ENCODE data around the gene TMC3. TPM values are rescaled to one million over a fixed set of nuclear protein-coding genes. Genes with fewer than 3 reads are reported as not detected.
"Not testable (repeated sequence)": the region's sequence is repeated elsewhere in the genome, so short reads cannot be mapped to it uniquely, and the experiment has no call there.

TMC3 gene
- not detected in 2 replicates for total RNA-seq

- DNase-seq (ENCODE audit: low read depth in 2 of 2) = no peak
These were observed at the start of gene TMC3 for GRCh38 chr15:81373775-81374395. Gene TMC3, minus strand, starts transcription at chr15:81374213. Its CDS starts 136 bp downstream, at chr15:81374077.

GRCh38 chr15:81421461-81421860, 47.4 kb upstream of the TMC3 start:
- DNase-seq (ENCODE audit: low read depth in 2 of 2) = no peak

GRCh38 chr15:81419332-81419943, 45.4 kb upstream of the TMC3 start:
- DNase-seq (ENCODE audit: low read depth in 2 of 2) = no peak

- no peak for DNase-seq (ENCODE audit: low read depth in 2 of 2)
These were observed 44.9 kb upstream of the TMC3 start for GRCh38 chr15:81418891-81419290.

- no peak for DNase-seq (ENCODE audit: low read depth in 2 of 2)
These were observed 44.4 kb upstream of the TMC3 start for GRCh38 chr15:81418444-81418843.

GRCh38 chr15:81414274-81414968, 40.4 kb upstream of the TMC3 start:
- not testable (repeated sequence) for DNase-seq (ENCODE audit: low read depth in 2 of 2)

GRCh38 chr15:81413851-81414250, 39.8 kb upstream of the TMC3 start:
- no peak for DNase-seq (ENCODE audit: low read depth in 2 of 2)

GRCh38 chr15:81411969-81412633, 38.1 kb upstream of the TMC3 start:
- DNase-seq (ENCODE audit: low read depth in 2 of 2) = no peak

- DNase-seq (ENCODE audit: low read depth in 2 of 2) = no peak
These were observed 37.0 kb upstream of the TMC3 start for GRCh38 chr15:81411051-81411450.

- DNase-seq (ENCODE audit: low read depth in 2 of 2) = peak; percentile 72 to 75
These were observed 36.3 kb upstream of the TMC3 start for GRCh38 chr15:81410318-81410753.

- DNase-seq (ENCODE audit: low read depth in 2 of 2) = no peak
These were observed 33.7 kb upstream of the TMC3 start for GRCh38 chr15:81407718-81408117.

GRCh38 chr15:81407176-81407575, 33.2 kb upstream of the TMC3 start:
- no peak for DNase-seq (ENCODE audit: low read depth in 2 of 2)

- peak; percentile 62 to 76 for DNase-seq (ENCODE audit: low read depth in 2 of 2)
These were observed 26.7 kb upstream of the TMC3 start for GRCh38 chr15:81400640-81401236.

- DNase-seq (ENCODE audit: low read depth in 2 of 2) = no peak
These were observed 25.0 kb upstream of the TMC3 start for GRCh38 chr15:81398910-81399551.

- DNase-seq (ENCODE audit: low read depth in 2 of 2) = no peak
These were observed 24.4 kb upstream of the TMC3 start for GRCh38 chr15:81398456-81398855.

- no peak for DNase-seq (ENCODE audit: low read depth in 2 of 2)
These were observed 20.6 kb upstream of the TMC3 start for GRCh38 chr15:81394603-81395002.

GRCh38 chr15:81391657-81392056, 17.6 kb upstream of the TMC3 start:
- DNase-seq (ENCODE audit: low read depth in 2 of 2) = no peak

- DNase-seq (ENCODE audit: low read depth in 2 of 2) = no peak
These were observed 14.4 kb upstream of the TMC3 start for GRCh38 chr15:81388436-81388770.

GRCh38 chr15:81387621-81388435, 13.8 kb upstream of the TMC3 start:
- DNase-seq (ENCODE audit: low read depth in 2 of 2) = no peak

- peak in 1 of 2 donors; percentile 54 for DNase-seq (ENCODE audit: low read depth in 2 of 2)
These were observed 12.9 kb upstream of the TMC3 start for GRCh38 chr15:81386947-81387346.

- no peak for DNase-seq (ENCODE audit: low read depth in 2 of 2)
These were observed 11.7 kb upstream of the TMC3 start for GRCh38 chr15:81385721-81386076.

All from lung microvascular endothelial cell (primary cell).